Testis (tissue), 2 donors: Measurements from ENCODE around the gene EP400.

Experiments
- POLR2A ChIP-seq: fragments of 450-650 bp; IDR thresholded peaks from one replicate; pipeline ENCODE4 v1.6.1; 2017; ENCODE audit warnings: antibody characterized with exemption, mild to moderate bottlenecking, moderate library complexity
- TF ChIP-seq, protein P1 (sequence below), 3 experiments: fragments of 450-650 bp in 2 of 3; fragments of 200-600 bp in 1 of 3; sonication (generic) in 1 of 3; IDR thresholded peaks; one replicate each; pipeline ENCODE4 v1.5.1; 2016 to 2019; ENCODE audit warnings: antibody characterized with exemption in 3 of 3, mild to moderate bottlenecking in 2 of 3, moderate library complexity in 1 of 3

DNA sequence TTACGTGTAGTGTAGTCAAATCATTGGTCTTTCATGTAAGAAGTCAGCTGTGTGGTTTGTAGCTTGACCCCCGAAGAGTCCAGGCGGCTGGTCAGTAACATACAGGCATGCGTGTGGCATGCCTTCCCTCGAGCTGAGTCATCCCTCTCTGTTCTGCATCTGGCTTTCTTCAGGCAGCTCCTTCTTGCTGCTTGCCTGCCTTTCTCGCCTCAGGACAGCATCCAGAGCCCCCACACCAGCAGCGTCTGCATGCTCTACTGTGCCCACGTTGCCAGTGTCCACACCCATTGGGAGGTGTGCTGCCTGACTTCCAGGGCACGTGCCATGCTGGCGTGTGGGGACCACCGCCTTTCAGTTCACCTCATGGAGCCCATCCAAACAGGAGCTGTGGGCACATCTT is 96.8 kb downstream of the EP400 start:
- TF ChIP-seq, protein P1, sequence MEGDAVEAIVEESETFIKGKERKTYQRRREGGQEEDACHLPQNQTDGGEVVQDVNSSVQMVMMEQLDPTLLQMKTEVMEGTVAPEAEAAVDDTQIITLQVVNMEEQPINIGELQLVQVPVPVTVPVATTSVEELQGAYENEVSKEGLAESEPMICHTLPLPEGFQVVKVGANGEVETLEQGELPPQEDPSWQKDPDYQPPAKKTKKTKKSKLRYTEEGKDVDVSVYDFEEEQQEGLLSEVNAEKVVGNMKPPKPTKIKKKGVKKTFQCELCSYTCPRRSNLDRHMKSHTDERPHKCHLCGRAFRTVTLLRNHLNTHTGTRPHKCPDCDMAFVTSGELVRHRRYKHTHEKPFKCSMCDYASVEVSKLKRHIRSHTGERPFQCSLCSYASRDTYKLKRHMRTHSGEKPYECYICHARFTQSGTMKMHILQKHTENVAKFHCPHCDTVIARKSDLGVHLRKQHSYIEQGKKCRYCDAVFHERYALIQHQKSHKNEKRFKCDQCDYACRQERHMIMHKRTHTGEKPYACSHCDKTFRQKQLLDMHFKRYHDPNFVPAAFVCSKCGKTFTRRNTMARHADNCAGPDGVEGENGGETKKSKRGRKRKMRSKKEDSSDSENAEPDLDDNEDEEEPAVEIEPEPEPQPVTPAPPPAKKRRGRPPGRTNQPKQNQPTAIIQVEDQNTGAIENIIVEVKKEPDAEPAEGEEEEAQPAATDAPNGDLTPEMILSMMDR (IDR thresholded peaks at IDR 0.05): no peak
- no peak for TF ChIP-seq POLR2A
